OCI-M2 (cell line): ENCODE measurements around the gene ERICH6.
"Not testable (repeated sequence)": the region's sequence is repeated elsewhere in the genome, so short reads cannot be mapped to it uniquely, and the experiment has no call there.

Source experiments
- DNase-seq: peaks from one replicate; lab custom pipeline; 2025; ENCODE audit not compliant: unreplicated experiment; lab: John Stamatoyannopoulos, UW

The ERICH6 gene

DNA sequence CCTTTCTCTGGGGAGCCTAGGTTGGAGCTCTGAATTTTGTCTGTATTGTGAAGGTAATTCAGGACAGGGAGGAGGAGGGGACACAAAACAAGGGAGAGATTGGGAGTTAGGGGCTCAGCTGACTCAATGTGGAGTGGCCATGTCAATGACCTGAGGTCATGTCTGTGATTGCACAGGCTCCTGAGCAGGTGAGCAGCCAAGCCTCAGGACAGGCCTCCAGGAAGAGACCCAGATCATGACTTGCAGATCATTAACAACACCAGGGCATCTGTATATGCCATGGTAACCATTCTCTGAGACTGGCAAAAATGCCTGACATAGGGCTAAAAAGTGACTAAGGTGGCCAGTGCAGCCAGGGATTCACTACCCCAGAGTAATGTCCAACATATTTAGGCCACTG is 20.9 kb downstream of the ERICH6 start:
- no peak for DNase-seq

DNA sequence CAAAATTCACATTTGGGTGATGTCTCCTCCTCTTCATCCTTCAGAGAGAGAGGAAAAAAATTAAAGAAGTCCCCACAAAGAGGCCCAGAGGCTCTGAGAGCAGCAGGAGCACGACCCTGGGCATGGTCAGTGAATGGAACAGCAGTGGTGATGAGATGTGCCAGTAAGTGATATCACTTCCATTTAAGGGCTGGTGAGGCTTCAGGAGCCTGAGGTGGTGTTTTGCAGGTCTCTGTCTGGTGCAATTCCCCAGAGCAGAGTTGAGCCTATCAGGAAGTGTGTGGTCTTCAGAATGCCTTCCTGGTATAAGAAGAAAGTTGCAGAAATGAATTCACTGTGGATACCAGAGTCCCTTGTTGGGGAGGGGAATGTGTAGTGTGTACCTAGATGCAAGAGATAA is 21.4 kb downstream of the ERICH6 start:
- DNase-seq: no peak

- DNase-seq: no peak
Observed at GRCh38 chr3:150681057-150681456, 22.7 kb downstream of the ERICH6 start.

DNA sequence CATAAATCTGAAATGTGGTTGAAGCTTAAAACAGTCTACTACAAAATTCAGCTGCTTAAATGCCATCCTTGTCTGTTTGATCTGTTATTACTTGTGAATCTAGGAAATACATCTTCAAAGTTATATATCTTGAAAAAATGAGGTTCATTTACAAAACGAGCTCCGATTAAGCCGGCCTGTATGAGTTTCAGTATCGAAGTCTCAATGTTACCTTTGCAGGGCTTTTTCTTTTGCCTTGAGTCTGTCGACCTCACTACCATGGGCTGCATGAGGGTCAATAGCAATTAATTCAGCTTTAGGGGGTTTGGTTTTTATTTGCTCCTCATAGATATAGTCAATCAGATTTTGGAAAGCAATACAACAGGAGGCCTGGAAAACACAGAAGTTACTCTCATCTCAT is 23.2 kb downstream of the ERICH6 start:
- DNase-seq: no peak

GRCh38 chr3:150675587-150675986 is 28.1 kb downstream of the ERICH6 start:
- no peak for DNase-seq

DNA sequence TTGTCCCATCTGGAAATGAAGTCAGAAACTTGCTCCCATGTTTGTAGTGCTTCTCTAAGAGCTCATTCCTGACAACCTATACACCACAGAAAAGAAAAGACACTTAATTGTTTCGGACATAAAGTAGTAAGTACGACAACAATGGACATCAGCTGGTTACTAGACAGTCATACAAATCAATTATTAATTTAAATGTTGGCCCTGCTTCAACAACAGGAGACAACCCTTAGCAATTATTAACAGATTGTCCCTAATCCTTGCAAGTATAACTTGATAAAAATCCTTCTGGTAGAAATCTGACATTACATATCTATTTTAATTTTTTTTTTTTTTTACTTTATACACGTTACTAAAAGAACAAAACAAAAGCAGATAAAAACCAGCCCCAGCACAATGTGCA is 29.8 kb downstream of the ERICH6 start:
- DNase-seq: no peak

DNA sequence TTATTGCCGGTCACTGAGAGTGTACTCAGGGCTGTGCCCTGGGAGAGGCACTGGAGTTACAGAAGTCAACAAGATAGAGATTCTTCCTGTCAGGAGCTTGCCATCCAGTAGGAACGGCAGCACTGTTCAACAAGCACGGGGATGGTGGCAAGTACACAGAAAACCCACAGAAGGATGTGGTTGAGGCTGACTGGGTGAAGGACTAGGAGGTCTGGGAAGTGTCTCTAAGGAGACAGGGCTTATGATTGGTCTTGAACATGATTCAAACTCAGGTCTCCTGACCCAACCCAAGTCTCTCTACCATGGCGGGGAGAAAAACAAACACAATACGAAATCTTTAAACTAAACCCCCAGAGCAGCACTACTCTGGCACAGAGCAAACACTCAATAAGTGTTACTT is 37.6 kb downstream of the ERICH6 start:
- no peak for DNase-seq

- DNase-seq: no peak
Observed at GRCh38 chr3:150663461-150663860, 40.3 kb downstream of the ERICH6 start.

- DNase-seq: no peak
Observed at GRCh38 chr3:150662410-150663200, 41.1 kb downstream of the ERICH6 start.

- DNase-seq: no peak
Observed at GRCh38 chr3:150656316-150656715, 47.4 kb downstream of the ERICH6 start.

GRCh38 chr3:150653110-150653561 is 50.6 kb downstream of the ERICH6 start:
- DNase-seq: no peak

GRCh38 chr3:150640256-150640655 is 63.5 kb downstream of the ERICH6 start:
- no peak for DNase-seq

GRCh38 chr3:150639262-150639661 is 64.5 kb downstream of the ERICH6 start:
- no peak for DNase-seq

GRCh38 chr3:150636258-150636657 is 67.5 kb downstream of the ERICH6 start:
- DNase-seq: no peak

- no peak for DNase-seq
Observed at GRCh38 chr3:150635526-150635925, 68.2 kb downstream of the ERICH6 start.

DNA sequence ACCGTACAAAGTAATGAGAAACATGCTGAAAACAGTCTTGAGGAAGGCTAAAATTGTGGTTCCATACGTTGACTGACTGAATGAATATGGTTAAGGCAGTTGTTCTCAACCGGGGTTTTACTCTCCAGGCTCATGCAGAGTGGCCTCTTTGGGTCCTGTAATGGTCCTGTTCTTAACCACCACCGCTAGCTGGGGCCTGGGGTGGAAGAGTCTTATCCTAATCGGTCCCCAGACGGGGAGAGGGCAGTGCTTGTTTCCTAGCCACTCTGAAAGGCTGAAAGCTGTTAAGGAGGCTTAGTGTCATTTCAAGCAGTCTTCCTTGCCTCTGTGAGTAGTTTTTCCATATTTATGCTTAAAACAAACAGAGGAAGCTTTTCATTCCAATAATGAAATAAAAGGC is 68.6 kb downstream of the ERICH6 start:
- DNase-seq: no peak

- no peak for DNase-seq
Observed at GRCh38 chr3:150631515-150632221, 72.1 kb downstream of the ERICH6 start.

DNA sequence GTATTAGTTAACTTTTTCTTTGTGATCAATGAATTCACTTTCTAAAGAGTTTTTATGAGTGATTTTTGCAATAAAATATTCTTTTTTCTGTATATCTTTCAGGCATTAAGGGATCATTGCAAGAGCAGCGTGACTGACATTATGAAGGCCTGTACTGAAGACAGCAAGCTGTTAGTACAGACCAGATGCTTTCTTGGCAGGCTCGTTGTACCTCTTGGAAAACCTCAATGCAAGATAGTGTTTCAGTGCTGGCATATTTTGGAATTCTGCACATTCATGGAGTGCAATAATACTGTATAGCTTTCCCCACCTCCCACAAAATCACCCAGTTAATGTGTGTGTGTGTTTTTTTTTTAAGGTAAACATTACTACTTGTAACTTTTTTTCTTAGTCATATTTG is 76.2 kb downstream of the ERICH6 start:
- no peak for DNase-seq

DNA sequence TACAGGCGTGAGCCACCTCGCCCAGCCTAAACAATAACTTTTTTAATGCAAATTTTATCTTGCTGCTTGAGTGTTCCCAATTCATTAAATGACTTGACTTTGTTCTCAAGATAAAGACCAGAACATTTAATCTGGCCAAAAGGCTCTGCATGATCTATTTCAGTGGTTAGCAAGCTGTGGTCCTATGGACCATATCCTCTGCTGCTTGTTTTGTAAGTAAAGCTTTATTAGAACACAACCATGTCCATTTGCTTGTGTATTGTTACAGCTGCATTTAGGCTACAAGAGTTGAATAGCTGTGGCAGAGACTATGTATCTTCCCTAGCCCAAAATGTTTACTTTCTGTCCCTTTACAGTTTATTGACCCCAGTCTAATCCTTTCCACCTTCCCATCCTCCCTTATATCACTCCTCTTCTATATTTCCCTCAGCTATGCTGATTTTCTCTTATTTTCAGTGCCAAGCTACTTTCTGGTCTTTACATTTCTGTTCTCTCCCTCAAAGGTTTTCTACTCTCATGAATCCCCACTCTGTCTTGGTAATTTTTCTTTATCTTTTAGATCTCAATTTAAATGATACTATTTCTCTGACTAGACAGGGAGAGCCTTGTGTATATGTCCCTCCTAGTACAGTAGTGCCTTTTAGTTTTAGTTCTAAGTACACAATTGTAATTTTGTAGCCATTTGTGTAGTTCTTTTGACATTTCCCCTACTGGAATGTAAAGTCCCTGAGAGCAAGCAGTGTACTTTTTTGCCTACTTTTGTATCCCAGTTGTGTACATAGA is 77.4 kb downstream of the ERICH6 start:
- DNase-seq: no peak

DNA sequence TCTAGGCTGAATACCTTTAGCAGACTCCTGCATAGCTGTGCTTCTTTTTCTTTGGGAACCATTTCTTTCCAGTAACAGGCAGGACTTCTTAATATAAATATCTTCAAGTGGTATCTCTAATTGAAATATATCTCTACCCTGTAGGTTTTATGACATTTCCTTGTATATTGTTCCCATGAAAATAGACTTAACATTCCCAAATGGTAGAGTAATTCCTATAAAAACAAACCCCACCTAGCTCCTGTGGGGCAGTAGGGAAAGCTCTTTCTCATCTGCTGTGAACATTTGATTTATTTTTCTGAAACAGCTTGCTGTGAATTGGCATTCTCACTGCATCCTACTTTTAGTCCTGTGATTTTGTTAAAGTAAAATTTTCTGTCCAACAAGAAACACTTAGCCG is 79.8 kb downstream of the ERICH6 start:
- no peak for DNase-seq

- not testable (repeated sequence) for DNase-seq
Observed at GRCh38 chr3:150622955-150623354, 80.8 kb downstream of the ERICH6 start.
